A673 (cell line): ENCODE data around the gene LONP1.

Source experiments
- EZH2 ChIP-seq: fragments of 200-600 bp; sonication (generic); IDR thresholded peaks from 2 replicates; pipeline ENCODE4 v1.6.1; 2017; ENCODE audit warnings: borderline replicate concordance, low read depth, mild to moderate bottlenecking, mixed read lengths, antibody characterized with exemption, low read length; ENCODE audit not compliant: poor library complexity, severe bottlenecking
- TF ChIP-seq, protein P1 (sequence below): fragments of 300-800, 200-600 bp; sonication (generic); conservative IDR thresholded peaks from 2 replicates; pipeline ENCODE4 v1.5.1; 2017; ENCODE audit warnings: low read depth, mild to moderate bottlenecking, antibody characterized with exemption, low read length, moderate library complexity, mixed read lengths

DNA sequence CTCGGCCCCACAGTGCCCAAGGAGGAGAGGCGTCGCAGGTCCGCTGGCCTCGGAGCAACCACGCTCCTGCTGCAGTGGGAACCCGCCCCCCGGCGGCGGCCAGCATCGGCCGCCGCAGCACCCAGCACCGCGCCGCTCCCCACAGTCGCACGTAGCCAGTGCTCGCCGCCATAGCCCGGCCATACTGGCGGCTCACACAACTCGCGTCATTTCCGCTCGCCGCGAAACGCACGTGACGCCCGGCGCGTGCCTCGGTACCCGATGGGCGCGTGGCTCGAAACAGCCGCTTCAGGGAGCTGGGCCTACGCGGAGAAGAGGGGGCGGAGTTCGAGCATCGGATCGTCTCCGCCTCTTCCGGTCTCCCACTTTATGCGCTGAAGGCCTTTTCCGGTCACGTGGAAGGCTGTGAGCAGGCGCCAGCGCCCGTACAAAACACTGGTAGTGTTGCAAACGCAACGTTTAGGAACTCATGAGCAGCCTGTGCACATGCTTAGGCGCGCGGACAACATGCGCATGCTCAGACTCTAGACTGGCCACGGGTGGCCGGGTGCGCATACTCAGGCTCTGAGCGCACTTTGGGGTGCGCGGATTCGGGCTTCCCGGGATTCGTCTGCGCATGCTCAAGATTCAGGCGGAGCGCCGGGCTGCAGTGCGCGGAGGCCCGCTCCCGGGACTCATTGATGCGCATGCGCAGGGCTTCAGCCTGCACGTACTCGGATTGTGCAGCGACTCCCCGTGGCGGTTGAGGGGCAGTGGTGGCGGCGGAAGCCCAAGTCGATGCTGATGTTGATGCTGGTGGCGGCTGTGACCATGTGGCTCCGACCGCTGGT lies at the start of gene LONP1, which contains the start of gene CATSPERD:
- TF ChIP-seq, protein P1, sequence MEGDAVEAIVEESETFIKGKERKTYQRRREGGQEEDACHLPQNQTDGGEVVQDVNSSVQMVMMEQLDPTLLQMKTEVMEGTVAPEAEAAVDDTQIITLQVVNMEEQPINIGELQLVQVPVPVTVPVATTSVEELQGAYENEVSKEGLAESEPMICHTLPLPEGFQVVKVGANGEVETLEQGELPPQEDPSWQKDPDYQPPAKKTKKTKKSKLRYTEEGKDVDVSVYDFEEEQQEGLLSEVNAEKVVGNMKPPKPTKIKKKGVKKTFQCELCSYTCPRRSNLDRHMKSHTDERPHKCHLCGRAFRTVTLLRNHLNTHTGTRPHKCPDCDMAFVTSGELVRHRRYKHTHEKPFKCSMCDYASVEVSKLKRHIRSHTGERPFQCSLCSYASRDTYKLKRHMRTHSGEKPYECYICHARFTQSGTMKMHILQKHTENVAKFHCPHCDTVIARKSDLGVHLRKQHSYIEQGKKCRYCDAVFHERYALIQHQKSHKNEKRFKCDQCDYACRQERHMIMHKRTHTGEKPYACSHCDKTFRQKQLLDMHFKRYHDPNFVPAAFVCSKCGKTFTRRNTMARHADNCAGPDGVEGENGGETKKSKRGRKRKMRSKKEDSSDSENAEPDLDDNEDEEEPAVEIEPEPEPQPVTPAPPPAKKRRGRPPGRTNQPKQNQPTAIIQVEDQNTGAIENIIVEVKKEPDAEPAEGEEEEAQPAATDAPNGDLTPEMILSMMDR, result peak; percentile 97
- TF ChIP-seq EZH2, result no peak
